ENCODE data around the gene TSGA10. TPM values are rescaled to one million over a fixed set of nuclear protein-coding genes. Genes with fewer than 3 reads are reported as not detected.

Gene TSGA10
- total RNA-seq, 2 experiments from 2014 or later, result 10.6 to 11.0 TPM

DNA sequence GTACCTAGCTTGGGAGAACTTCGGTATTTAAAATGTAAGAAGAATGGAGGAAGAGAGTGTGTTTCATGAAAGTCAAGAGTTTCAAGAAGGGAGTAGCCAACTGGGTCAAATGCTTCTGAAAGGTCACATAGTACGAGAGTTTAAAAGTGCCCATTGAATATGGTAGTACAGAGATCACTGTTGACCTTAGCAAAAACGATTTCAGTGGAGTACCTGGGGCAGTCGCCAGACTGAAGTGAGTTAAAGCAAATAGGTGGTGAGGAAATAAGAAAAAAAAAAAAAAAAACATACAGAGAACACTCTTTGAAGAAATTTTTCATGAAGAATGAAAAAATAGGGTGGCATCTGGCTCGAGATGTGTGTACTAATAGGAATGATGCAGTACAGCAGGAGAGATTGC lies 11.5 kb upstream of the TSGA10 start:
- TF ChIP-seq, protein P1, sequence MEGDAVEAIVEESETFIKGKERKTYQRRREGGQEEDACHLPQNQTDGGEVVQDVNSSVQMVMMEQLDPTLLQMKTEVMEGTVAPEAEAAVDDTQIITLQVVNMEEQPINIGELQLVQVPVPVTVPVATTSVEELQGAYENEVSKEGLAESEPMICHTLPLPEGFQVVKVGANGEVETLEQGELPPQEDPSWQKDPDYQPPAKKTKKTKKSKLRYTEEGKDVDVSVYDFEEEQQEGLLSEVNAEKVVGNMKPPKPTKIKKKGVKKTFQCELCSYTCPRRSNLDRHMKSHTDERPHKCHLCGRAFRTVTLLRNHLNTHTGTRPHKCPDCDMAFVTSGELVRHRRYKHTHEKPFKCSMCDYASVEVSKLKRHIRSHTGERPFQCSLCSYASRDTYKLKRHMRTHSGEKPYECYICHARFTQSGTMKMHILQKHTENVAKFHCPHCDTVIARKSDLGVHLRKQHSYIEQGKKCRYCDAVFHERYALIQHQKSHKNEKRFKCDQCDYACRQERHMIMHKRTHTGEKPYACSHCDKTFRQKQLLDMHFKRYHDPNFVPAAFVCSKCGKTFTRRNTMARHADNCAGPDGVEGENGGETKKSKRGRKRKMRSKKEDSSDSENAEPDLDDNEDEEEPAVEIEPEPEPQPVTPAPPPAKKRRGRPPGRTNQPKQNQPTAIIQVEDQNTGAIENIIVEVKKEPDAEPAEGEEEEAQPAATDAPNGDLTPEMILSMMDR (IDR thresholded peaks at IDR 0.05), result no peak
- Histone ChIP-seq H3K4me3 (ENCODE audit: low read length) (no peak overlapping the region), H3K9me3 (ENCODE audit: control insufficient read depth in 1 of 2, insufficient read depth in 1 of 2, low read length in 2 of 2) (no peaks in the 10 kb centered on the region), H3K36me3 (ENCODE audit: insufficient read depth, low read length) (peaks cover 62% of the 10 kb centered on the region), H3K27ac (ENCODE audit: low read depth in 1 of 2, low read length in 2 of 2) (no peak overlapping the region), H3K27me3 (ENCODE audit: control insufficient read depth in 1 of 2, insufficient read depth in 2 of 2, low read length in 2 of 2) (no peaks in the 10 kb centered on the region), H3K4me1 (ENCODE audit: insufficient read depth, low read length) (no peaks in the 10 kb centered on the region)
- no peaks in the 10 kb centered on the region for H3K4me1 Mint-ChIP-seq (ENCODE audit: low read depth)
- CTCF ChIA-PET, result no interaction called here
- ATAC-seq (ENCODE audit: poor library complexity) (no peak), DNase-seq (no peak)
- peak overlapping the region; percentile 61 for H3K27ac Mint-ChIP-seq
- no peaks in the 10 kb centered on the region for H3K9me3 Mint-ChIP-seq
- H3K36me3 Mint-ChIP-seq (ENCODE audit: low read depth), result peaks cover 83% of the 10 kb centered on the region
- POLR2A ChIA-PET, result interaction anchor here (0.8 to 1.7 kb wide), 3 partner anchors 8 to 52 kb away, joined by 3 to 7 read pairs (median 4); partner anchors contain the start of genes LIPT1 and TSGA10
- intact Hi-C loops (cut with DNase I, micrococcal nuclease), result no loop called here
- H3K4me3 Mint-ChIP-seq, result no peak overlapping the region
- H3K27me3 Mint-ChIP-seq, result no peaks in the 10 kb centered on the region

DNA sequence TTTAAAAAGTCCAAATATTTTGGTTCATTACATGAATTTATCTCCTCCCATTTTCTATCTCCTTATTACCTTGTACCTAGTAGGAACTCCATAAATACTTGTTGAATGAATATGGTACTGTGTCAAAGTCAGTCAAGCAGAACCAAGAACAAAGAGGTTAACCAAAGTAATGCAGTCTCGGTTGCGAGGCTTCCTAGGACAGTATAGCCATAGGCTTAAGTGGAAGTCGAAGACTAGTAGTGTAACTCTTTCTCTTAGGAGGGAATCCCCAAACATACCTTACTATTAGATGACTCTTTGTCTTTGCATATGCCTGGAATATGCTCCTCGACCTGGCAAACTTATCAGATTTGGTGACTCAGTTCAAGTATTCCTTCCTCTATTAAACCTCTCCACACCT lies 4.9 kb upstream of the TSGA10 start:
- intact Hi-C loops (cut with DNase I, micrococcal nuclease), result loop anchor here (5.0 to 10.0 kb wide), 5 partner anchors 325 to 1165 kb away; partner anchors contain the start of genes COA5 (in 1 of the 2), REV1 (in 1 of the 2), TMEM131 (in 1 of the 2) and UNC50 (in 1 of the 2)
- H3K36me3 ChIP-seq (ENCODE audit: insufficient read depth, low read length), result peaks cover 28% of the 10 kb centered on the region
- H3K4me3 ChIP-seq (ENCODE audit: low read length), result no peak overlapping the region
- H3K9me3 ChIP-seq (ENCODE audit: control insufficient read depth in 1 of 2, insufficient read depth in 1 of 2, low read length in 2 of 2), result no peaks in the 10 kb centered on the region
- ChIA-PET POLR2A (no interaction called here), CTCF (no interaction called here)
- H3K9me3 Mint-ChIP-seq, result no peaks in the 10 kb centered on the region
- H3K27me3 ChIP-seq (ENCODE audit: control insufficient read depth in 1 of 2, insufficient read depth in 2 of 2, low read length in 2 of 2), result no peaks in the 10 kb centered on the region
- H3K27ac Mint-ChIP-seq, result peak overlapping the region; percentile 68
- ATAC-seq (ENCODE audit: poor library complexity), result no peak
- H3K4me3 Mint-ChIP-seq, result peak overlapping the region; percentile 26
- no peak for DNase-seq
- peaks cover 74% of the 10 kb centered on the region for H3K36me3 Mint-ChIP-seq (ENCODE audit: low read depth)
- peaks cover 12% of the 10 kb centered on the region for H3K4me1 ChIP-seq (ENCODE audit: insufficient read depth, low read length)
- peaks cover 43% of the 10 kb centered on the region for H3K4me1 Mint-ChIP-seq (ENCODE audit: low read depth)
- no peaks in the 10 kb centered on the region for H3K27me3 Mint-ChIP-seq
- TF ChIP-seq, protein P1 (IDR thresholded peaks at IDR 0.05), result no peak
- no peak overlapping the region for H3K27ac ChIP-seq (ENCODE audit: low read depth in 1 of 2, low read length in 2 of 2)

DNA sequence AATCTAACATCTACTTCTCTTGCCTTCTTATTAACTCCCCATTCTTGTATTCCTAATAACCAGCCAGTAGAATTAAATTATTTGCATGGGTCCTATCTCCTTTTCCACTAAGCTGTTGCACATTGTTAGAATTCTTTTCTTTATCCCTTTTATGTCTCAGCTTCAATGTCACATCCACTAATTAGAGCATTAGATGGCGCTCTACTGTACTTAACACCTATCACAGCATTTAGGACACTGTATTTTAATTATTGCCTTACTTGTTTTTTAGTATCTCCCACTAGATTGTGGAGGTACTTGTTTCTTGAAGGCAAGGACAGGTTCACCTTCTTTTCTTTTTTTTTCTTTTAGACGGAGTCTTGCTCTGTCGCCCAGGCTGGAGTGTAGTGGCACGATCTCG lies 3.9 kb upstream of the TSGA10 start:
- Mint-ChIP-seq H3K4me3 (peak overlapping the region; percentile 82), H3K36me3 (ENCODE audit: low read depth) (peaks cover 73% of the 10 kb centered on the region), H3K9me3 (no peaks in the 10 kb centered on the region), H3K4me1 (ENCODE audit: low read depth) (peaks cover 43% of the 10 kb centered on the region), H3K27ac (peak overlapping the region; percentile 67), H3K27me3 (no peaks in the 10 kb centered on the region)
- intact Hi-C loops (cut with DNase I, micrococcal nuclease), result loop anchor here (5.0 to 10.0 kb wide), 5 partner anchors 324 to 1164 kb away; partner anchors contain the start of genes COA5 (in 1 of the 2), REV1 (in 1 of the 2), TMEM131 (in 1 of the 2) and UNC50 (in 1 of the 2)
- DNase-seq (no peak), ATAC-seq (ENCODE audit: poor library complexity) (no peak)
- ChIA-PET POLR2A (interaction anchor here (1.0 to 1.6 kb wide), 2 partner anchors 8 to 22 kb away, joined by 4 to 6 read pairs; no protein-coding TSS in a partner anchor), CTCF (interaction anchor here (1.5 kb wide), 2 partner anchors 21 to 92 kb away, joined by 3 to 6 read pairs; no protein-coding TSS in a partner anchor)
- TF ChIP-seq, protein P1 (IDR thresholded peaks at IDR 0.05), result no peak
- Histone ChIP-seq H3K27me3 (ENCODE audit: control insufficient read depth in 1 of 2, insufficient read depth in 2 of 2, low read length in 2 of 2) (no peaks in the 10 kb centered on the region), H3K36me3 (ENCODE audit: insufficient read depth, low read length) (peaks cover 28% of the 10 kb centered on the region), H3K4me1 (ENCODE audit: insufficient read depth, low read length) (peaks cover 21% of the 10 kb centered on the region), H3K9me3 (ENCODE audit: control insufficient read depth in 1 of 2, insufficient read depth in 1 of 2, low read length in 2 of 2) (no peaks in the 10 kb centered on the region), H3K27ac (ENCODE audit: low read depth in 1 of 2, low read length in 2 of 2) (no peak overlapping the region), H3K4me3 (ENCODE audit: low read length) (no peak overlapping the region)
